ENCODE measurements around the gene HACL1. TPM values are rescaled to one million over a fixed set of nuclear protein-coding genes. Genes with fewer than 3 reads are reported as not detected.
"Not testable (repeated sequence)": the region's sequence is repeated elsewhere in the genome, so short reads cannot be mapped to it uniquely, and the experiment has no call there.

Gene HACL1
- total and polyA plus RNA-seq, 10 of the 15 experiments (the other 5 are each of a cell fraction or from before 2014, with no cell fraction given): 19.4 to 48.7 (median 30.1) TPM

DNA sequence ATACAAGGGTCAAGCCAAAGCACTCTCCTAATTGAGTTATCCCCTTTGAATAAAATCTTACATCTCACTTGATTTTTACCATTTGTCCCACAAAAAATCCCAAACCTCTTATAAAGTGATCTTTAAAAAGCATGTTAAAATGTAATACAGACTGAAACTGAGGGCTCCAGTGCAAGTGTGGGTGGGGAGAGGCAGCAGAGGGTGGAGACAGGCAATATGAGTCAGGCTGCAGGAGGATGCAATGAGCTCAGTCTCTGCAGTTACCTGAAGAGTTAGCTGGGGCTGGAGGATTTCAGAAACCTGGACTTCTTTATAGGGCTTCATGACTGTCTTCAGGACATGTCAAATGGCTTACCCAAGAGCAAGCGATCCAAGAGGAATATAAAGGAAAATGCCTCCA is 65.6 kb downstream of the HACL1 start (continued):
- TF ChIP-seq MTA2 (IDR thresholded peaks at IDR 0.05; ENCODE audit: low read depth): no peak

DNA sequence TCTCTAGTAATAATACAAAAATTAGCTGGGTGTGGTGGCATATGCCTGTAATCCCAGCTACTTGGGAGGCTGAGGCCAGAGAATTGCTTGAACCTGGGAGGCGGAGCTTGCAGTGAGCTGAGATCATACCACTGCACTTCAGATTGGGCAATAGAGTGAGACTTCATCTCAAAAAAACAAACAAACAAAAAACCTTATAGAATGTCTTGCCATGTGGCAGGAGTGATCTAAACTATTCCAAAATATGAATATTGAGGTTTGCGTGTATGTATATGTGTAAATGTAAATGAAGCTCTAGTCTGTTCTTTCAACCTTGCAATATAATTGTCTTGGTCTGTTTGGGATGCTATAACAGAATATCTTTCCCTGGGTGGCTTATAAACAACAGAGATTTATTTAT is 68.8 kb downstream of the HACL1 start:
- POLR2A ChIA-PET; ATAC-seq; H2AFZ ChIP-seq (ENCODE audit: control insufficient read depth, low read depth, low read length); H3K27ac ChIP-seq (ENCODE audit: control insufficient read depth, insufficient read depth); DNase-seq (ENCODE audit: low read depth, low spot score); H3K9me3 ChIP-seq (replicated peaks; ENCODE audit: control insufficient read depth, insufficient read depth, low read length); in situ Hi-C loops (cut with MboI); FAIRE-seq; H3K4me2 ChIP-seq (ENCODE audit: control insufficient read depth, insufficient read depth); BruUV-seq (replicated peaks); H3K27me3 ChIP-seq (replicated peaks in 1 of 2; ENCODE audit: control insufficient read depth in 2 of 2, insufficient read depth in 2 of 2, low read length in 1 of 2); H3K79me2 ChIP-seq (ENCODE audit: control insufficient read depth, insufficient read depth, low read length); H3K4me1 ChIP-seq (ENCODE audit: control insufficient read depth, insufficient read depth, low read length); intact Hi-C loops (cut with micrococcal nuclease; ENCODE audit: unreplicated experiment); H3K4me3 ChIP-seq; H3K9ac ChIP-seq (ENCODE audit: control insufficient read depth, insufficient read depth, low read length); H4K20me1 ChIP-seq (ENCODE audit: control insufficient read depth, insufficient read depth); H3K36me3 ChIP-seq (ENCODE audit: control insufficient read depth in 2 of 2, insufficient read depth in 2 of 2, low read length in 1 of 2): not testable (repeated sequence)
- ChIA-PET CTCF (interaction anchor here (1.3 to 1.8 kb wide), 2 partner anchors 33 to 62 kb away, joined by 3 to 5 read pairs; no protein-coding TSS in a partner anchor), SMC1A (ENCODE audit: uncharacterized antibody, unreplicated experiment) (interaction anchor here (2.7 kb wide), 1 partner anchor 24 kb away, joined by 9 read pairs; no protein-coding TSS in a partner anchor), RAD21 (ENCODE audit: unreplicated experiment) (interaction anchor here (0.6 kb wide), 1 partner anchor 16 kb away, joined by 3 read pairs; no protein-coding TSS in a partner anchor)
- 80% methylated on average over 2 of the region's 2 CpGs for WGBS (ENCODE audit: insufficient coverage, insufficient replicate concordance, low lambda C conversion rate, missing lambda C conversion rate)

DNA sequence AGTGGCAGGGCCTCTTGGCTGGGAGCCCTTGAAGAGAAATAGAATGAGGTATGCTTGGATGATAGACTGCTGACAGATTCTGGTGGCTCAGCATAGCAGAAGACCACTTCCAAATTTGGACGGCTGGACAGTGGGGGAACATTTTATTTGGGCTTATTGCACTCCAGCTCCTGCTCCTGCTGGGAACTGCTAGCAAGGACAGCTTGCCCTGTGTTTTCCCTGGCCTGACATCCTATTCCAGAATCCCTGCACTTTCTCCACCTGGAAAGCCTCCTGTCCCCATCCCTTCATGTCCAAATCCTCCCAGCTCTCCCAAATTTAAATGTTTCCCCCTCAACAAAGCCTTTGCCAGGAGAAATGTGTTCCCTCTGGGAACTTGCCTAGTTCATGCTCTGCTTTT is 70.0 kb downstream of the HACL1 start:
- no peak for FAIRE-seq
- ATAC-seq: no peak
- TF ChIP-seq, protein P1, sequence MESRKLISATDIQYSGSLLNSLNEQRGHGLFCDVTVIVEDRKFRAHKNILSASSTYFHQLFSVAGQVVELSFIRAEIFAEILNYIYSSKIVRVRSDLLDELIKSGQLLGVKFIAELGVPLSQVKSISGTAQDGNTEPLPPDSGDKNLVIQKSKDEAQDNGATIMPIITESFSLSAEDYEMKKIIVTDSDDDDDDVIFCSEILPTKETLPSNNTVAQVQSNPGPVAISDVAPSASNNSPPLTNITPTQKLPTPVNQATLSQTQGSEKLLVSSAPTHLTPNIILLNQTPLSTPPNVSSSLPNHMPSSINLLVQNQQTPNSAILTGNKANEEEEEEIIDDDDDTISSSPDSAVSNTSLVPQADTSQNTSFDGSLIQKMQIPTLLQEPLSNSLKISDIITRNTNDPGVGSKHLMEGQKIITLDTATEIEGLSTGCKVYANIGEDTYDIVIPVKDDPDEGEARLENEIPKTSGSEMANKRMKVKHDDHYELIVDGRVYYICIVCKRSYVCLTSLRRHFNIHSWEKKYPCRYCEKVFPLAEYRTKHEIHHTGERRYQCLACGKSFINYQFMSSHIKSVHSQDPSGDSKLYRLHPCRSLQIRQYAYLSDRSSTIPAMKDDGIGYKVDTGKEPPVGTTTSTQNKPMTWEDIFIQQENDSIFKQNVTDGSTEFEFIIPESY (IDR thresholded peaks at IDR 0.05): no peak
- TF ChIP-seq CHD1 (IDR thresholded peaks at IDR 0.05; ENCODE audit: low read depth, low read length) (no peak), KLF5 (IDR thresholded peaks at IDR 0.05; ENCODE audit: partially characterized antibody) (no peak), FOS (IDR thresholded peaks at IDR 0.05; ENCODE audit: borderline replicate concordance, extremely low read depth, insufficient read length) (no peak), NR2C1 (IDR thresholded peaks at IDR 0.05) (no peak), POLR2A (IDR thresholded peaks at IDR 0.05; ENCODE audit: low read depth, low read length) (no peak), ZZZ3 (IDR thresholded peaks at IDR 0.05; ENCODE audit: control insufficient read depth, insufficient read length, low read depth) (no peak), CBX3 (IDR thresholded peaks at IDR 0.05; ENCODE audit: borderline replicate concordance, low read depth) (no peak), NFYB (IDR thresholded peaks at IDR 0.05; ENCODE audit: insufficient read depth, low read depth, low read length) (no peak)
- TF ChIP-seq, protein P2, sequence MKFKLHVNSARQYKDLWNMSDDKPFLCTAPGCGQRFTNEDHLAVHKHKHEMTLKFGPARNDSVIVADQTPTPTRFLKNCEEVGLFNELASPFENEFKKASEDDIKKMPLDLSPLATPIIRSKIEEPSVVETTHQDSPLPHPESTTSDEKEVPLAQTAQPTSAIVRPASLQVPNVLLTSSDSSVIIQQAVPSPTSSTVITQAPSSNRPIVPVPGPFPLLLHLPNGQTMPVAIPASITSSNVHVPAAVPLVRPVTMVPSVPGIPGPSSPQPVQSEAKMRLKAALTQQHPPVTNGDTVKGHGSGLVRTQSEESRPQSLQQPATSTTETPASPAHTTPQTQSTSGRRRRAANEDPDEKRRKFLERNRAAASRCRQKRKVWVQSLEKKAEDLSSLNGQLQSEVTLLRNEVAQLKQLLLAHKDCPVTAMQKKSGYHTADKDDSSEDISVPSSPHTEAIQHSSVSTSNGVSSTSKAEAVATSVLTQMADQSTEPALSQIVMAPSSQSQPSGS (IDR thresholded peaks at IDR 0.05; ENCODE audit: low read length): no peak
- TF ChIP-seq, protein P3, sequence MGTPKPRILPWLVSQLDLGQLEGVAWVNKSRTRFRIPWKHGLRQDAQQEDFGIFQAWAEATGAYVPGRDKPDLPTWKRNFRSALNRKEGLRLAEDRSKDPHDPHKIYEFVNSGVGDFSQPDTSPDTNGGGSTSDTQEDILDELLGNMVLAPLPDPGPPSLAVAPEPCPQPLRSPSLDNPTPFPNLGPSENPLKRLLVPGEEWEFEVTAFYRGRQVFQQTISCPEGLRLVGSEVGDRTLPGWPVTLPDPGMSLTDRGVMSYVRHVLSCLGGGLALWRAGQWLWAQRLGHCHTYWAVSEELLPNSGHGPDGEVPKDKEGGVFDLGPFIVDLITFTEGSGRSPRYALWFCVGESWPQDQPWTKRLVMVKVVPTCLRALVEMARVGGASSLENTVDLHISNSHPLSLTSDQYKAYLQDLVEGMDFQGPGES (IDR thresholded peaks at IDR 0.05): no peak

More for the DNA sequence above, 70.0 kb downstream of the HACL1 start:
- BruUV-seq (replicated peaks): no TSS peak
- Histone ChIP-seq H3K9ac (ENCODE audit: control insufficient read depth, insufficient read depth, low read length) (no peak overlapping the region), H3K9me3 (replicated peaks; ENCODE audit: control insufficient read depth, insufficient read depth, low read length) (no peaks in the 10 kb centered on the region), H3K27ac (ENCODE audit: control insufficient read depth, insufficient read depth) (no peak overlapping the region), H4K20me1 (ENCODE audit: control insufficient read depth, insufficient read depth) (no peaks in the 10 kb centered on the region), H2AFZ (ENCODE audit: control insufficient read depth, low read depth, low read length) (no peak overlapping the region), H3K79me2 (ENCODE audit: control insufficient read depth, insufficient read depth, low read length) (no peaks in the 10 kb centered on the region), H3K4me1 (ENCODE audit: control insufficient read depth, insufficient read depth, low read length) (no peaks in the 10 kb centered on the region), H3K4me2 (ENCODE audit: control insufficient read depth, insufficient read depth) (no peak overlapping the region), H3K4me3 (no peak overlapping the region), H3K36me3 (ENCODE audit: control insufficient read depth in 2 of 2, insufficient read depth in 2 of 2, low read length in 1 of 2) (no peaks in the 10 kb centered on the region), H3K27me3 (replicated peaks in 1 of 2; ENCODE audit: control insufficient read depth in 2 of 2, insufficient read depth in 2 of 2, low read length in 1 of 2) (no peaks in the 10 kb centered on the region)
- SMC1A ChIA-PET (ENCODE audit: uncharacterized antibody, unreplicated experiment): interaction anchor here (0.7 to 2.7 kb wide), 4 partner anchors 18 to 62 kb away, joined by 3 to 9 read pairs (median 3); no protein-coding TSS in a partner anchor
- in situ Hi-C loops (cut with MboI): no loop called here
- 92% methylated on average over 1 of the region's 1 CpG for WGBS (ENCODE audit: insufficient coverage, insufficient replicate concordance, low lambda C conversion rate, missing lambda C conversion rate)
- RAD21 ChIA-PET (ENCODE audit: unreplicated experiment): no interaction called here
- CTCF ChIA-PET: interaction anchor here (1.2 to 1.8 kb wide), 4 partner anchors 25 to 263 kb away, joined by 3 to 5 read pairs (median 4); no protein-coding TSS in a partner anchor
- POLR2A ChIA-PET: no interaction called here
- DNase-seq (ENCODE audit: low read depth, low spot score): no peak
- intact Hi-C loops (cut with micrococcal nuclease; ENCODE audit: unreplicated experiment): no loop called here

Data from GM12878 (cell line).